HTR-8/SVneo (cell line): ENCODE results near the gene PRSS21.

ENCODE experiments used
- DNase-seq: peaks from one replicate; pipeline ENCODE4 v3.0.0; 2011; ENCODE audit warnings: low spot score, mixed read lengths; ENCODE audit not compliant: insufficient read length
- FAIRE-seq: peaks from 2 replicates; lab custom pipeline; 2011; peaks lifted over from hg19 to GRCh38; lab: Jason Lieb, UNC

Gene PRSS21, protein sequence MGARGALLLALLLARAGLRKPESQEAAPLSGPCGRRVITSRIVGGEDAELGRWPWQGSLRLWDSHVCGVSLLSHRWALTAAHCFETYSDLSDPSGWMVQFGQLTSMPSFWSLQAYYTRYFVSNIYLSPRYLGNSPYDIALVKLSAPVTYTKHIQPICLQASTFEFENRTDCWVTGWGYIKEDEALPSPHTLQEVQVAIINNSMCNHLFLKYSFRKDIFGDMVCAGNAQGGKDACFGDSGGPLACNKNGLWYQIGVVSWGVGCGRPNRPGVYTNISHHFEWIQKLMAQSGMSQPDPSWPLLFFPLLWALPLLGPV

DNA sequence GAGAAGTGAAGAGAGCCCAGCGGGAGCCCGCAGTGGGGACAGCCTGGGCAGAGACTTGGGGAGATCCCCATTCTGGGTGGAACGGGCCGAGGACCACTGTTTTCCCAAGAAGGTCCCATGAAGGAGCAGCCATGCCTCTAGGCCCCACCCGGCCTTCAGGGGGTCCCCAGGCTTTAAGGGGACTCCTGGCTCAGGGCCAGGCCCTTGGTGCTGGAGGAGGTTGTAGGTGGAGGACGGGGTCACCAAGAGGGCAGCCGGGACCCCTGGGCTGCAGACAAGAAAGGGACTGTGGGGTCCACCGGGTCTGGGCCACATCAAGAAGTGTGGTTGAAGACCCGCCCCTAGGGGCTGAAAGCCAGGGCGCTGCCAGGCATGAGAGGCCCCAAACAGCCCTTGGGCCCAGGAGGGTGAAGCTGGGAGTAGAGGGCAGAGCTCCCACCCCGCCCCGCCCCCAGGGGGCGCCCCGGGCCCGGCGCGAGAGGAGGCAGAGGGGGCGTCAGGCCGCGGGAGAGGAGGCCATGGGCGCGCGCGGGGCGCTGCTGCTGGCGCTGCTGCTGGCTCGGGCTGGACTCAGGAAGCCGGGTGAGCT lies at the start of gene PRSS21:
Gene PRSS21, plus strand, starts transcription at position 487 of the 589 bp plus-strand sequence. Its CDS starts 32 bp downstream, at position 519.
- FAIRE-seq (no peak), DNase-seq (no peak)

GRCh38 chr16:2767891-2768290 lies 49.1 kb upstream of the PRSS21 start:
- no peak for FAIRE-seq
- no peak for DNase-seq

DNA sequence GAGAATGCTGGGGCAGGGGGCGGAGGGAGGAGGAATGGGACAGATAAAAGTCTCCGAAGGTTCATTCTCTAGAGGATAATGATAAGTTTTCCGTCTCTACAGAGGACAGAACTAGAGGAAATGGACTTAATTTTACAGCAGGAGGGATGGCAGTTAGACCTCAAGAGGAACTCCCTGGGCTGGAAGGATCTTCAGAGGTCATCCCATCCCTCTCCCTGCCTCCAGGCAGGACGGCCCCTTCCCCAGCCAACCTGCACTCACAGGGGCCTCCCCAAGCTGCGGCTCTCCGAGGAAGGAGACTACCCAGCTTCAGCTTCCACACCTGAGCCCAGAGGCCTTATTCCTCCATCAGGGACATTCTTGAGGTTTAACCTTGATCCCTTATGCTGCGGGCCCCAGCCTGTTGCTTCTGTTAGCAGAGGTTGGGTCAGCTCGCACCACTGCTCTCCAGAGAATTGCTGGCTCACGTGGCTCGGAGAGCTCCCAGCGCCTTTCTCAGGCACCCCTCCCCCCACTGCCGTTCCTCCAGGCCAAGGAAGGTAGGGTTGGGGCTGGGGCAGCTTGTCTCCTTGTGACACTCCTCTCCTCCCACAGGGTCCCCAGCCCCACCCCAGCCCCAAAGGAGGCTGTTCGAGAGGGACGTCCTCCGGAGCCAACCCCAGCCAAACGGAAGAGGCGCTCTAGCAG lies 48.5 kb upstream of the PRSS21 start:
- no peak for FAIRE-seq
- no peak for DNase-seq

- DNase-seq (no peak), FAIRE-seq (no peak)
Observed at GRCh38 chr16:2769100-2769529, 47.9 kb upstream of the PRSS21 start.

DNA sequence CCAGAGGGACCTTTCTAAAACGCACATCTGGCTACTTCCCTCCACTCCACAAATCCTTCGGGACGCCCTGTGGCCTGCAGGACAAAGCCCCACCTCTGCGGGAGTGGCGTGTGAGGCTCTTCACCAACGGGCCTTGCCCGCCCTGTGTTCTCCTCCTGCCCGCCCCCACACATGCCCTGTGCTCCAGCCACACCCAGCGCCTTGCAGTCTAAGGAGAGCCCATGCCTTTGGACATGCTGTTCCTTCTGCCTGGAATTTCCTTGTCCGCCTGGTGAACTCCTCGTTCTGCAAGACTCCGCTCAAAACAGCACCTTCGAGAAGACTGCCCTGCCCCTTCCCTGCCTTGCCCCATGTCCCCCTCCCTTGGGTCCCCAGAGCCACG lies 47.4 kb upstream of the PRSS21 start:
- DNase-seq: no peak
- FAIRE-seq: no peak

- DNase-seq (no peak), FAIRE-seq (no peak)
Observed at GRCh38 chr16:2770057-2770951, 46.7 kb upstream of the PRSS21 start.

DNA sequence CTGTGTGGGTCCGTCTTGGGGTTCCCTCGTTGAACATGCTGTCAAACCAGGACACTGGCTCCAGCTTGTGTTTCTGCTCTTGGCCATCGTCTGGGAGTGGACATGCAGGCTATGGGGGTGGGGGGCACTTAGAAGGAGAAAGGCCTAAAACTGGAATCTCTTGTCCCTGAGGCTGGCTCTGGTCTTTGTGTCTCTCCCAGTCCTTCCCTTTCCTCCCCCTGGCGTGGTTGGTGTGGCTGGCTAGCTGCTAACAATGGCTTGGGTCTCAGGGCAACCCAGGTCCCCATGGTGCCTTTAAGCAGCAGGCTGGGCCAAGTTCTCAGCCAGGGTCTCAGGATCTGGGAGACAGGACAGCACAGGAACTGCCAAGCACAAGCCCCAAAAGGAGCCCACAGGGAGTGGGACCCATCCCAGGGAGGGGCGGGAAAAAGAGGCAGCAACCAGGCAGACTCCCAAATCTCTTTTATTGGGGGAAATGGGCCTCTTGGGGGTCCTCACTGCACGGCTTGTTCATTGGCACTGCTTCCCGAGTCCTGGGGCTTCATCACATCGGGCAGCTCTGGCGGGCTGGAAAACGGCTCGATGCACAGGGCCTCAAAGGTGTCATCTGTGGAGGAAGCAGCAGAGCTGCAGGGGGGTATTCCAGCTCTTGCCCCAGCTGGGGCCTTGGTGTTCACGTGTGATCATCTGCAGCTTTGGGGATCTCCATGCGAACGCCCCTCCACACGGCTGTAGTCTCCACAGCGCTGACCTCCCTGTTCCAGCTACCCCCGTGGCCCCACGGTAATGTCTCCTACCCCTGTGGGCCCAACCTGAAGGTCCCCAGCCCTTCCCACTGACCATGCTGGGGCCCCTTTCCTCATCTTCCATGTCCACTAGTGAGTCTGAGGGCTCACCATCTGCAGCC lies 45.3 kb upstream of the PRSS21 start:
- DNase-seq (no peak), FAIRE-seq (no peak)

DNA sequence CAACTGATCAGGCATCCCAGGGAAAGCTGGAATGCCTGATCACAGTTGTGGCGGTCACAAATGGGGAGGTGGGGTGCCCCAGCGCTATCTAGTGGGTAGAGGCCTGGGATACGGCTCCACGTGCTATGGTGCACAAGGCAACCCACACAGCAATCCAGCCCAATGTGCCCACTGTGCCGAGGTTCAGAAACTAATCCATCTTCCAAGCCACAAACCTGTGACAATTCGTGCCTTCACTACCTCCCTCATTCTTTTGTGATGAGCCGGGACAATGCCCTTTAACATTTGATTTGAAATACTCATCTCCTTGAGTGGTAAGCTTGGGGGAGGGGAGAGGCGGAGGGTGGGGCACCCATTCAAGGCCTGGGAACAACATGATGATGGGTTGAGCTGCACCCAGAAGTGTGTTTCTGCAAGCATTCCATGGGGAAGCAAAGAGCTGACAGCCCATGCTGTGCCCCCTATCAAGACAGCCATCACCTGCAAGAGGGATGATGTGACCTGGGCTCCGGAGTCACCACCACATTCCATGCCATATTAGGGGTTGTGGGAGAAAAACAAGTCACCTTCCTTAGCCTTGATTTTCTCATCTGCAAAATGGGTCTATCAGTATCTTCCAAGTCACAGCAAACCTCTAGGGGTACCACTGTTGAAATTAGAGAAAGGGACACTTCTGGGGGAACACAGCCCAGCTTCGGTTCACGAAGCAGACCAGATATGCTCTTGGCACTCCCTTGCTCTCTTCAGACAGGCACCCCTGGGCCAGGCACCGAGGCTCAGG lies 43.7 kb upstream of the PRSS21 start:
- no peak for DNase-seq

DNA sequence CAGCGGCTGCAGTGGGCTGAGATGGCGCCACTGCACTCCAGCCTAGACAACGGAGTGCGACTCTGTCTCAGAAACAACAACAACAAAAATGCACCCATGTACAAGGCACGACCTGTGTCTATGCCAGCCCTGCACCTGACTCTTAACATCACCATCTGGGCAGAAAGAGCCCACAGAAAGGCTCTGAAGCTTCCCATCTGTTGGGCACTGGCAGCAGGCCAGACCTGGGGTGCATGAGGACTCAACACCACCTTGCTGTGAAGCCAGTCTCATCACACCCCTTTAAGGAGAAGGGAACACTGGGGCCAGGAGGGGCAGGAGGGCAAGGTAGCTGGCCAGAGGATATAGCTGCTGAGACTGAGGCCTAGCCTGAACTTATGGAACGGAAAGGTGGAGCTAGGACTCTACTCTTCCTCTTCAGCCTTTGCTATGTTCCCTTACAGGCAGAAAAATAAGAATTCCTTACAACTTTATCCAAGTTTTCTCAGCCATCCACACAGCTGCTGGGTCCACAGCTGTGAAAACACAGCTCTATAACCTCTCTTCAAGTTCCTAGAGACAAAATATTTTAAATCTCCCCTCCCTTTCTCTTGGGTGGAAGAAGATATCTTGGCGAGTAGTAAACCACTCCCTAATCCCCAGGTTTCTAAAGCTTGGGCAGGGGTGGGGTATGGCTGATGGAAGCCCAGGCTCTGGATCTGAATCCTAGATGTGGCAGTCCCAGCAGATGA lies 42.7 kb upstream of the PRSS21 start:
- no peak for FAIRE-seq

More for the DNA sequence above, 43.7 kb upstream of the PRSS21 start:
- peak; percentile 26 for FAIRE-seq

DNA sequence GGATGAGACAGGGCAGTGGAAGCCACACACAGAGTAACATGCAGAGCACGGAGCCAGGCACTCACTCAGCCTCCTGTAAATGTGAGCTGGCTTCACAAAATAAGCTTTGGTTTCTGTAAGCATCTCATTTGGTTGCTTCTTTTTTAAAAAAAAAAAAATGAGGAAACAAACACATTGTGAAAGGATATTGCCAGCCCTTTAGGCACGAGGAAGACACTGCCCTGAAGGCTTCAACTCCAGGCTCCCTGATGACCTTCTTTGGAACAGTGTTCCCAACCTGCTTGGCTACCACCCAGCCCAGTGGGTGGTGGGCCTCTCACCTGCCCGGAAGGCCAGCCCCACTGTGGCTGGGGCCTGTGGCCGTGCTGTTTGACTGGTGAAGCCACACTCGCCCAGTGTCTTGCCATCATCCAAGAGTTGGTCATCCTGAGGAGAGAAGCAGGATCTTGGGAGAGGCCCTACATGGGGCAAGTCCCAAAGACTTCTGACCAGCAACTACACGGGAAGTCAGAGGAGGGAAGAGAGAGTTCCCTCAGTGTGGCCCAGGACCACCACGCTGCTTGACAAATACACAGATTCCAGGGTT lies 41.8 kb upstream of the PRSS21 start:
- DNase-seq: no peak
- no peak for FAIRE-seq

More for the DNA sequence above, 42.7 kb upstream of the PRSS21 start:
- DNase-seq: no peak

- FAIRE-seq (no peak), DNase-seq (no peak)
Observed at GRCh38 chr16:2775765-2776499, 41.1 kb upstream of the PRSS21 start.

GRCh38 chr16:2776500-2777139 lies 40.4 kb upstream of the PRSS21 start:
- DNase-seq (no peak), FAIRE-seq (no peak)

- FAIRE-seq: peak; percentile 80
Observed at GRCh38 chr16:2777231-2777902, 39.7 kb upstream of the PRSS21 start, which contains the start of gene ELOB. TSS of gene ELOB (minus strand) at chr16:2777280. CDS start at chr16:2777239, 41 bp downstream.

DNA sequence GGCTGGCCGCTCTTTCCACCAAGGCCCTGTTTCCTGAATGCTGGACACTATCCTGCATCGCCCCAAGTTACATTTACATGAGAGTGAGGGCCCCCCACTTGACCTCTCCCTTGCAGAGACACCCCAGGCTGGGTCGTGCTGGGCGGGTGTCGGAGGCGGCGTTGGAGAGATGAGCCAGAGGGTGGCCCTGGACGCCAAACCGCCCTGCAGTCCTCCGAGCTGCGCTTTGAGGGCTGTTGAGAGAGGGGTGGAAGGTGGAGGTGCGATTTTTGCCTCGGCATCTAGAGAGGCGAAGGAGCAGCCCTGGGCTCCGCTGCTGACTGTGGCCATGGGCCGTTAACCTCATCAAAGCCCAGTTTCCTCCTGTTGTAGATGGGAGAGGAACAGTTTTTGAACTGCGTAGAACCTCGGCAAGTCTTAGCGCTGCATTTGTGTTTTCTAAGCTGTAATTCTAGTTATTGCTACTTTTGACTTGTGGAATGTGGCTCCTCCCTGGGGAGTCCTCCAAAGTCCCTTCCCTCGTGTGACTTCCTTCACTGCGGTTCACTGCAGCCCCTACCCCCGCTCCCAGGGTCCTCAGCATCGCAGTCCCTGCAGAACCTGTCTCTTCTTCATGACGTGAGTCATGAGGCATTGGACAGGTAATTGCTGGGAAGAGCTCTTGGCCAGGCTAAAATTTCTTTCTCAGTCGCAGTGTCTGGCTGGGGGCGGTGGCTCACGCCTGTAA lies 39.0 kb upstream of the PRSS21 start:
- DNase-seq (no peak), FAIRE-seq (no peak)

More at GRCh38 chr16:2777231-2777902, 39.7 kb upstream of the PRSS21 start, which contains the start of gene ELOB:
- DNase-seq: peak; percentile 86

- FAIRE-seq (no peak), DNase-seq (no peak)
Observed at GRCh38 chr16:2778630-2778958, 38.4 kb upstream of the PRSS21 start.
